GM12892 (cell line): ENCODE results near the gene UBE2E1.

Source experiments
- POLR2A ChIP-seq: IDR thresholded peaks from 2 replicates; pipeline ENCODE4 v1.6.1; 2011; ENCODE audit warnings: low read depth, low read length, control low read depth
- POLR2AphosphoS5 ChIP-seq: IDR thresholded peaks from 2 replicates; pipeline ENCODE4 v1.6.1; 2011; ENCODE audit warnings: low read depth, low read length, control low read depth

DNA sequence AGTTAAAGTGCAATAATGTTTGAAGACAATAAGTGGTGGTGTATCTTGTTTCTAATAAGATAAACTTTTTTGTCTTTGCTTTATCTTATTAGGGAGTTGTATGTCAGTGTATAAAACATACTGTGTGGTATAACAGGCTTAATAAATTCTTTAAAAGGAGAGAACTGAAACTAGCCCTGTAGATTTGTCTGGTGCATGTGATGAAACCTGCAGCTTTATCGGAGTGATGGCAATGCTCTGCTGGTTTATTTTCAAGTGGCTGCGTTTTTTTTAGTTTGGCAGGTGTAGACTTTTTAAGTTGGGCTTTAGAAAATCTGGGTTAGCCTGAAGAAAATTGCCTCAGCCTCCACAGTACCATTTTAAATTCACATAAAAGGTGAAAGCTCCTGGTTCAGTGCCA, 113.9 kb downstream of the UBE2E1 start:
- TF ChIP-seq POLR2A (no peak), POLR2AphosphoS5 (no peak)
